Measurements from ENCODE around the gene CERS5.

DNA sequence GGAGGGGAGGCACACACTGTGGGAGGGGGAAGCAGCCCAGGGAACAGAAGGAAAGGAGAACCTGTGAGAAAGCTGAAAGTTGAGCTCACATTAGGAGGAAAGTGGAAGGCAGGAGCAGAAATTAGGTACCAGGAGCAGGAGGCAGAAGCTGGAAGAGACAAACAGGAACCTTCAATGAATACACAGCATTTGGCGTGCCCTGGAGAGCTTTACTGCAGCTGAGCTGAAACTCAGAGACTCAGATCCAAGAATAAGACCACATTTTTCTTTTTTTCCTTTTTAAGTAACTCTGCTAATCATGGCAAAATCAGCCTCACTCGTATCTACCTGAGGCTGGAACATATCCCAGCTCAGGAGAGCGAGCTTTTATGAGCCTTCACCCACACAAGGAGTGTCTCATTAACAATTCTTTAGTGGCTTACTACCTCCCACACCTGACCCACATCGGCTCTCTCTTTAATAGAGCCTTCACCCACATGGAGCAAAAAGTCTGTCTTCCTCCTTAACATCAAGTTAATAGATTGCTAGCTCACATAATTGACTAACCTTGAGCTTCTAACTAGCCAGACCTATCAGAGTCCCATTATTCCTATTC lies 18.2 kb upstream of the CERS5 start:
- TF ChIP-seq, protein P1, sequence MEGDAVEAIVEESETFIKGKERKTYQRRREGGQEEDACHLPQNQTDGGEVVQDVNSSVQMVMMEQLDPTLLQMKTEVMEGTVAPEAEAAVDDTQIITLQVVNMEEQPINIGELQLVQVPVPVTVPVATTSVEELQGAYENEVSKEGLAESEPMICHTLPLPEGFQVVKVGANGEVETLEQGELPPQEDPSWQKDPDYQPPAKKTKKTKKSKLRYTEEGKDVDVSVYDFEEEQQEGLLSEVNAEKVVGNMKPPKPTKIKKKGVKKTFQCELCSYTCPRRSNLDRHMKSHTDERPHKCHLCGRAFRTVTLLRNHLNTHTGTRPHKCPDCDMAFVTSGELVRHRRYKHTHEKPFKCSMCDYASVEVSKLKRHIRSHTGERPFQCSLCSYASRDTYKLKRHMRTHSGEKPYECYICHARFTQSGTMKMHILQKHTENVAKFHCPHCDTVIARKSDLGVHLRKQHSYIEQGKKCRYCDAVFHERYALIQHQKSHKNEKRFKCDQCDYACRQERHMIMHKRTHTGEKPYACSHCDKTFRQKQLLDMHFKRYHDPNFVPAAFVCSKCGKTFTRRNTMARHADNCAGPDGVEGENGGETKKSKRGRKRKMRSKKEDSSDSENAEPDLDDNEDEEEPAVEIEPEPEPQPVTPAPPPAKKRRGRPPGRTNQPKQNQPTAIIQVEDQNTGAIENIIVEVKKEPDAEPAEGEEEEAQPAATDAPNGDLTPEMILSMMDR (IDR thresholded peaks at IDR 0.05), result no peak
- no peak for TF ChIP-seq EP300 (IDR thresholded peaks at IDR 0.05)
- TF ChIP-seq POLR2A (IDR thresholded peaks at IDR 0.05), result no peak
